GM19240 (cell line): Measurements from ENCODE around the gene SPARCL1.

Source experiments
- DNase-seq: peaks from one replicate; pipeline ENCODE4 v3.0.0; 2011; ENCODE audit warnings: low spot score; ENCODE audit not compliant: insufficient read length

SPARCL1 gene

GRCh38 chr4:87541956-87542709, 13.0 kb upstream of the SPARCL1 start:
- no peak for DNase-seq

DNA sequence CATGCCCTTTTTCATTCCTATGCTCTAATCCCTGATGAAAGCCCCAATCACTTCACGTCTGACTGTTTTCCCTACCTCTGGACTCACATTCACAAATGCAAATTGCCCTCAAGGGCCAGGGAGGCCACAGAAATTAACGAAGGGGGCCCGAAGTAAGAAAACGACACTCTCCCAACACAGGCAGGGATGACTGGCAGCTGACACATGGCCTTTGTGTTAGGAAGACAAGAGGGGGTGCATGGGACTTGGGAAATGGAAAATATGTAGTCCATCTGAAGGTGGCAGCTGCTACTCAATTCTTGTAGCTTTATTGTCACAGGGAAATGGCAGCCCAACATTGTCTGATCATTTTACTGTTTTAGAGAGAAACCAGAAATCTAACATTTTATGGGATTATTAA, 12.3 kb upstream of the SPARCL1 start:
- DNase-seq = no peak

GRCh38 chr4:87540146-87541058, 11.2 kb upstream of the SPARCL1 start:
- DNase-seq = no peak

- no peak for DNase-seq
These were observed 3.7 kb upstream of the SPARCL1 start for GRCh38 chr4:87532907-87533306.

DNA sequence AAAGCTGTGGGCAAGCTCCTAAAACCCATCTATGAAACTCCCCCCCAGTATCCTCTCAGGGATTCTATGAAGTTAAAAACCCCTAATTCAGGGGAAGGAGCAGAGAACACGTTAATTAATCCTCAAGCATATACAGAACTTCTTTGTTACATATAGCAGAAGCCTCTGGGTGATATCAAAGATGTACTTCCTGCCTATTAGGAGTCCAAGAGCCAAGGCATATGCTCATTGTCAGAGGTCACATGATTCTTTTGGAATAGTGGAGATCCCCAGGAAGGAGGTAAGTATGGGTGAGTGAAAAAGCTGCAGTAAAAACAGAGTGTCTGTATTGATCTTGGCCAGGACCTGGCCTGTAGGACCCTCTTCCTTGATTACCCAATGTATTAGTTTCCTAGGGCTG, 2.9 kb upstream of the SPARCL1 start:
- DNase-seq = no peak

DNA sequence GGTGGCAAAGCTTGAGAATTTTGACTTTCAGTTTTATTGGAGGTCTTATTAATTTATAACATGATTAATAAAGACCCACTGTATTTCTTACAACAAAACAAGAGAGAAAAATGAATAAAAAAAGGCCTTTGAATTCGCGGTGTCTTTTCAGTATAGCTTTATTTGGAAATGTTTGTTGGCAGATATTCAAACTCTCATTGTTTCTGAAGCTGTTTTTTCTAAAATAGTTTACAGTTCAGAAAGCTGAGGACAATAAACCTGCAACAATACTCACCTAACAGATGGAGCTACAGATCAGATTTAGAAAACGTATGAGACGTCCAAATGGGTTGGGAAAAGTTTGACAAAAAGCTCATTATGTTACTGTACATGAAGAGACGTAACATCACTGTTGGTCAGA, 2.4 kb upstream of the SPARCL1 start:
- no peak for DNase-seq

DNA sequence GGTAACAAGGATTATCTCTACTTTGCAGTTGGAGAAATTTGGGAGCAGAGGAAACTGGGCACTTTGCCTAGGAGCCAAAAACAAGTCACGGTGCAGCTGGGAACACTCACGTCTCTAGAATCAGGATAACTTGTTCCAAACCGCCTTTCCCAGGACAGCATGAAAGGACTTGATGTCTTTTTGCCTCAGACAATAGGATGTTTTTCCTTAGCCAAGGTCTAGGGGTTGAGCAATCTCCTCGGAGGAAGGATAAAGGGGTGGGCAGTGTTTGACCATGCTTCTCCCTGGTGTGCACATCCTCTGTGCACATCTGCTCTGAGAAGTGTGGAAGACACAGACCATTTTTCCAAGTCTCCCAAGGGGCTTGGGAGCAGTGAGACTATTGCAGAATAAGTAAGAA, 1.7 kb upstream of the SPARCL1 start:
- DNase-seq = no peak

GRCh38 chr4:87530229-87530628, 1.1 kb upstream of the SPARCL1 start:
- no peak for DNase-seq

- DNase-seq = no peak
These were observed 1.6 kb downstream of the SPARCL1 start for GRCh38 chr4:87527431-87528220.

GRCh38 chr4:87525636-87526295, 3.4 kb downstream of the SPARCL1 start:
- no peak for DNase-seq

- no peak for DNase-seq
These were observed 4.7 kb downstream of the SPARCL1 start for GRCh38 chr4:87524456-87524855.

GRCh38 chr4:87523307-87523706, 5.9 kb downstream of the SPARCL1 start:
- no peak for DNase-seq

- no peak for DNase-seq
These were observed 7.3 kb downstream of the SPARCL1 start for GRCh38 chr4:87521757-87522374.

DNA sequence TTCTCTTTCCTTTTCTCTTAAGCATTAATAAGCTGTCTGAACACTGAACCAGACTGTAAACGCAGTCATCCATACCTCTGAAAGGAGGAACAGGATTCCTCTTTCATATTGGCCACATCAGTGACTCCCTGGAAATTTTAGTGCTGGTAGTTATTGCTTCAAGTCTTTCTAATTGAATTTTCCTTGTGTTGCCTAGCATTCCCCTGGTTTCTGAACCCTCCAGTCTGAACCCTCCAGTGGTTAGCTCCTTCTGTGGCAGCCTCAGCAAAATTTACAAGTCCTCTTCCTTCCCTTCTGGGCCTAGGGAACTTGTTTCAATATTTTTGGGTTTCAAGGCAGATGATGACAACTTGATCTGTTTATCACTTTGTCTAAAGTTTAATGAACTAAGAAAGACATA, 7.9 kb downstream of the SPARCL1 start:
- DNase-seq = no peak

DNA sequence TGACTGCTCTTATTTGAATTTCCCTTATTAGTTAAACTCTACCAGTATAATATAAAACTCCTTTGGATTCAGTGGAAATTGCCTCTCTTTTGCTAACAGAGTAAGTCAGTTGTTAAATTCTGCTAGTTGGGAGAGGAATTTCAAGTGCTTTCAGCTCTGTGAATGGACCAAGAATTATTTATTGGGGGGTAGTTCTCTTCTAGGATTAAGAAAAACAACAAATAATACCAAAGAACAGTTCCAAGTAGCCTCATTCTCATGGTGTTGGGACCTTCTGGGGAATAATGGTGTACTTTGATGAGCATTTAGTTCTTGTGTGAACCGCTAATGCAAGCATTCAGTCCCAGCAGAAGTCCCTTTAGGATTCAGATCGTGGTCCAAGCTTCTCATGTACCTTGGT, 11.6 kb downstream of the SPARCL1 start:
- no peak for DNase-seq

- DNase-seq = no peak
These were observed 12.5 kb downstream of the SPARCL1 start for GRCh38 chr4:87516683-87517082.

DNA sequence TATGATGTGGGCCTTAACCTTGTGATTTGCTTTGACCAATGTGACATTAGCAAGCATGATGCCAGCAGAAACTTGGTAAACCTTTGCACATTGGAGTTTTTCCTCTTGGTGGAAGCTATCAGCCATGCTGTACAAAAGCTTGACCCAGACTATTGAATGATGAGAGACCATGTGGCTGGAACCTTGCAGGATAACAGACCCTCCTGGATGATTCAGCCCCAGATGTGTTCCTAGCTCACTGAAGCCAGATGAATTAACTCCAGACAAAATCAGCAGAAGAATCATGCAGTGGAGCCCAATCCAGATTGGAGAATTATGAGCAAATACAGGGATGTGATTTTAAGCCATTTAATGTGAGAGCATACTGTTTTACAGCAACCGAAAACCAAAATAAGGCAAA, 16.8 kb downstream of the SPARCL1 start:
- DNase-seq = no peak

GRCh38 chr4:87511500-87511899, 17.7 kb downstream of the SPARCL1 start:
- DNase-seq = no peak

GRCh38 chr4:87510747-87511146, 18.4 kb downstream of the SPARCL1 start:
- no peak for DNase-seq

GRCh38 chr4:87506974-87507701, 22.0 kb downstream of the SPARCL1 start:
- no peak for DNase-seq
